A549 treated with GW870086 at 1 μM for 4 hours (cell line): ENCODE results near the gene CYSTM1. TPM values are rescaled to one million over a fixed set of nuclear protein-coding genes. Genes with fewer than 3 reads are reported as not detected.

Experiments
- total RNA-seq: library from RNA; stranded (reverse); fragments of 200-300 nt; extraction: Qiagen RNA extraction; gene quantifications from 5 replicates; pipeline ENCODE4 v1.2.3, GENCODE V29; 2022; ENCODE audit warnings: low read depth

Gene CYSTM1, protein sequence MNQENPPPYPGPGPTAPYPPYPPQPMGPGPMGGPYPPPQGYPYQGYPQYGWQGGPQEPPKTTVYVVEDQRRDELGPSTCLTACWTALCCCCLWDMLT
- total RNA-seq, result 157 to 230 TPM (median 166 TPM) in 5 replicates

DNA sequence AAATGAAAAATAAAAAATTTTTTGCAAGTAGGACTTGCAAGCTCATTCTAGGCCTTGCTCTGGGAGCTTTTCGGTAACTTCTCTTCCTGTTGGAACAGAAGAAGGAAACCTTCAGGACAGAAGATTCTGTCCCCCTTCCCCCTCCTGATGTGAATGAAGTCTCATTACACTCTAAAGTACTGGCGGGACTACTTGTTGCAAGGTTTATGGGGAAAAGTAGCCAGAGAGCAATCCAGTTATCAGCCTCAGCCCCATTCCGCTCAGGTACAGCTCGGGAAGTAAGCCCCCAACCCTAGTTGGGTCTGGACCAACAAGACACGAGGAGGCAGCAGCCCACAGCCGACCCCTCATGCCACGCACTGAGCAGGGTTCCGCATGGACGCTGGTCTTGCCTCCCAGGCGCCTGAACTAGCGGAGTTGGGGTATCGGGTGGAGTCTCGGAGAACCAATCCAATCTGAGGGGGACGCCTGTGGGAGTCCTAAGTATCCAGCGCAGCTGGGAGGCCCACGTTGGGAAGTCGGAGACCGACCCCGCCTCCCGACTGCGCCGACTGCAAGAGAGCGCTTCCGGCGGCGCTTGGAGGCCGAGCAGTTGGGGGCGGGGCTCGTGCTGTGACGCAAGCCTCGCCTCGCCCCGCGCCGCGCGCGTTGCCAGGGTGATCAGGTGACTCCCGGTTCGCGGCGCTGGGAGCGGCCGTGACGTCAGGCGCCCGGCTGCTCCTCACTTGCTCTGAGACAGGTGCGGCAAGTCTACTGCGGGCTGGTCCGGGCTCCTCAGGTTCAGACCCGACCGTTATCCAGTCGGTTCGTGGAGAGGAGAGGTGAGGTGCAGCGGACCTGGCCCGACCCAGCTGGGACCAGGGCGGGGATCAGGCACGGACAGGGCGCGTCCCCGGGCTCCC, at the start of gene CYSTM1:
Gene CYSTM1, plus strand, starts transcription at position 724 of the 902 bp plus-strand sequence. CDS start 19,278 bp downstream, outside the sequence.

DNA sequence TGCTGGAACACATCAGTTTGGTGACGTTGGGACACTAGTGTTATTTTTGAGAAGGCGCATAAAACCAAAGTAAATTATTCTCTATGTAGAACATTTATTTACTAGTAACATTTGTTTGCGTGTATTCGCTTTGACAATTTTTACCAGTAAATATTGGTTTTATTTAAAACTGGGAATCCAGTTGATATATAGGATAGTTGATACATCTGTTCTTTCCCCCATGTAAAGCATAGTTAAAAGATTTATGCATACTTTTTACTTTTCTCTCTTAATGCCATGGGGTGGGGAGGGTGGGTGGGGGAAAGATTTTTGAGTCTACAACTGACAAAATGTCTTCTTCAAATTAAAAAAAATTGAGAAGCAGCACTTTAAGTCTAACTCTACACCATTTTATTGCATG, 49.4 kb upstream of the CYSTM1 start, which contains the start of gene IGIP:
Gene IGIP, plus strand, starts transcription at position 301 of the 400 bp plus-strand sequence. CDS start 2,540 bp downstream, outside the sequence.

Other genes starting within 250 kb of the CYSTM1 start
- gene NRG2, start 131.9 kb upstream of the CYSTM1 start, total RNA-seq, result 1.4 to 2.2 TPM (median 1.6 TPM) in 5 replicates
- 3.8 to 6.5 TPM (median 5.7 TPM) in 5 replicates for gene PURA, start 61.1 kb upstream of the CYSTM1 start, total RNA-seq
- gene IGIP, start 49.3 kb upstream of the CYSTM1 start, total RNA-seq, result 0.75 to 1.0 TPM (median 0.83 TPM) in 5 replicates
- gene PFDN1, start 127.9 kb downstream of the CYSTM1 start, total RNA-seq, result 89.8 to 116 TPM (median 93.0 TPM) in 5 replicates
- 5.2 to 6.3 TPM (median 5.7 TPM) in 5 replicates for gene HBEGF, start 171.4 kb downstream of the CYSTM1 start, total RNA-seq
- 0.09 to 0.18 TPM (median 0.10 TPM) in 3 of 5 replicates, not detected in the others for gene SLC4A9, start 185.0 kb downstream of the CYSTM1 start, total RNA-seq
- gene ANKHD1, start 226.6 kb downstream of the CYSTM1 start, total RNA-seq, result 41.9 to 54.7 TPM (median 52.8 TPM) in 5 replicates